IMR-90 (cell line): ENCODE results near the gene BCAS3. TPM values are rescaled to one million over a fixed set of nuclear protein-coding genes. Genes with fewer than 3 reads are reported as not detected.

Experiments
- ATAC-seq: fragments of 200-7000 bp; cut with Tn5 transposase; 2 replicates; pipeline ENCODE4 v1.9.1; 2020; ENCODE audit warnings: low read depth, mild to moderate bottlenecking, moderate library complexity
- BruUV-seq: library from RNA; stranded (reverse); fragments of 400-500 nt; replicated peaks from 2 replicates; lab custom pipeline; 2021; lab: Mats Ljungman, UMichigan
- CTCF ChIA-PET: fragments of 300-600 bp; formaldehyde crosslinking; extraction: SDS; loops from one replicate; lab custom pipeline; 2021; ENCODE audit warnings: antibody characterized with exemption; lab: Yijun Ruan, JAX
- POLR2A ChIA-PET: fragments of 300-600 bp; sonication (Branson Sonifier 250); formaldehyde crosslinking; loops from one replicate; lab custom pipeline; 2022; ENCODE audit warnings: antibody characterized with exemption; ENCODE audit not compliant: unreplicated experiment; lab: Charles Lee
- DNase-seq: peaks from one replicate; pipeline ENCODE4 v3.0.0; 2013
- H2AFZ ChIP-seq: replicated peaks from 2 replicates; pipeline ENCODE3; 2013; ENCODE audit warnings: low read length, mild to moderate bottlenecking; ENCODE audit not compliant: poor library complexity
- H2AK5ac ChIP-seq: 2 replicates; pipeline ENCODE4 v1.6.1; 2013; ENCODE audit warnings: low read depth, low read length, inconsistent platforms
- H2AK9ac ChIP-seq: replicated peaks from 2 replicates; pipeline ENCODE3; 2013; ENCODE audit warnings: mild to moderate bottlenecking, low read depth, low read length, moderate library complexity; ENCODE audit not compliant: poor library complexity
- H2BK120ac ChIP-seq: 2 replicates; pipeline ENCODE4 v1.6.1; 2013; ENCODE audit warnings: low read depth, low read length, inconsistent platforms
- H2BK15ac ChIP-seq: 3 replicates; pipeline ENCODE4 v1.6.1; 2013; ENCODE audit warnings: low read depth, low read length, inconsistent platforms
- H2BK20ac ChIP-seq: 2 replicates; pipeline ENCODE4 v1.6.1; 2013; ENCODE audit warnings: low read depth, mild to moderate bottlenecking, inconsistent platforms, low read length, moderate library complexity
- H2BK5ac ChIP-seq: 2 replicates; pipeline ENCODE4 v1.6.1; 2013; ENCODE audit warnings: mild to moderate bottlenecking, low read depth, low read length, inconsistent platforms; ENCODE audit not compliant: poor library complexity, severe bottlenecking
- H3K14ac ChIP-seq: replicated peaks from 2 replicates; pipeline ENCODE4 v1.6.1; 2013; ENCODE audit warnings: low read depth, low read length, inconsistent platforms
- H3K18ac ChIP-seq: 2 replicates; pipeline ENCODE4 v1.6.1; 2013; ENCODE audit warnings: low read depth, low read length, control low read depth
- H3K23ac ChIP-seq: 2 replicates; pipeline ENCODE4 v1.6.1; 2013; ENCODE audit warnings: low read depth, low read length, inconsistent platforms
- H3K27ac ChIP-seq: 2 replicates; pipeline ENCODE4 v1.5.1; 2013; ENCODE audit warnings: mild to moderate bottlenecking, control low read depth, low read length; ENCODE audit not compliant: insufficient read depth
- H3K27me3 ChIP-seq: 2 replicates; pipeline ENCODE4 v1.6.1; 2013; ENCODE audit warnings: low read length; ENCODE audit not compliant: control insufficient read depth, insufficient read depth
- H3K36me3 ChIP-seq: 2 replicates; pipeline ENCODE4 v1.6.1; 2013; ENCODE audit warnings: low read length, mixed read lengths; ENCODE audit not compliant: control insufficient read depth, insufficient read depth
- H3K4ac ChIP-seq: 2 replicates; pipeline ENCODE4 v1.6.1; 2013; ENCODE audit warnings: low read depth, low read length, inconsistent platforms
- H3K4me1 ChIP-seq: 2 replicates; pipeline ENCODE4 v1.6.1; 2013; ENCODE audit warnings: low read length, mixed read lengths; ENCODE audit not compliant: control insufficient read depth, insufficient read depth
- H3K4me2 ChIP-seq: 2 replicates; pipeline ENCODE4 v1.6.1; 2013; ENCODE audit warnings: low read depth, mild to moderate bottlenecking, control low read depth, low read length, moderate library complexity
- H3K4me3 ChIP-seq: 2 replicates; pipeline ENCODE4 v1.5.1; 2013; ENCODE audit warnings: low read depth, mild to moderate bottlenecking, control low read depth, low read length, moderate library complexity; ENCODE audit not compliant: insufficient read depth
- H3K56ac ChIP-seq: 2 replicates; pipeline ENCODE4 v1.6.1; 2013; ENCODE audit warnings: low read length, inconsistent platforms; ENCODE audit not compliant: insufficient read depth; ENCODE audit errors: extremely low read depth
- H3K79me1 ChIP-seq, 2 experiments: 2 replicates each; pipeline ENCODE4 v1.6.1; 2013; ENCODE audit warnings: low read length in 2 of 2, inconsistent platforms in 1 of 2, low read depth in 1 of 2
- H3K9ac ChIP-seq: 2 replicates; pipeline ENCODE4 v1.6.1; 2013; ENCODE audit warnings: low read depth, low read length, control low read depth
- H3K9me1 ChIP-seq: 2 replicates; pipeline ENCODE4 v1.6.1; 2013; ENCODE audit warnings: low read length, inconsistent platforms; ENCODE audit not compliant: insufficient read depth
- H3K9me3 ChIP-seq: 2 replicates; pipeline ENCODE4 v1.6.1; 2013; ENCODE audit warnings: low read length; ENCODE audit not compliant: control insufficient read depth, insufficient read depth
- H4K20me1 ChIP-seq: 2 replicates; pipeline ENCODE4 v1.6.1; 2013; ENCODE audit warnings: low read length, inconsistent platforms; ENCODE audit not compliant: insufficient read depth
- H4K5ac ChIP-seq: 2 replicates; pipeline ENCODE4 v1.6.1; 2013; ENCODE audit warnings: mild to moderate bottlenecking, low read depth, low read length, control low read depth
- H4K8ac ChIP-seq, 2 experiments: 2 replicates each; pipeline ENCODE4 v1.6.1; 2013; ENCODE audit warnings: low read depth in 2 of 2, low read length in 2 of 2, control low read depth in 1 of 2, inconsistent platforms in 1 of 2
- H4K91ac ChIP-seq: 2 replicates; pipeline ENCODE4 v1.6.1; 2013; ENCODE audit warnings: low read depth, low read length, inconsistent platforms; ENCODE audit not compliant: insufficient read depth
- BHLHE40 ChIP-seq: fragments of 150-350 bp; IDR thresholded peaks from 2 replicates; pipeline ENCODE4 v1.6.1; 2016; ENCODE audit warnings: mild to moderate bottlenecking, low read depth, low read length
- CEBPB ChIP-seq: IDR thresholded peaks from 2 replicates; pipeline ENCODE4 v1.6.1; 2012; ENCODE audit warnings: low read depth, low read length, improper control_type of control experiment
- CHD1 ChIP-seq: IDR thresholded peaks from 2 replicates; pipeline ENCODE4 v1.6.1; 2012; ENCODE audit warnings: low read depth, low read length, improper control_type of control experiment
- FOS ChIP-seq: fragments of 150-350 bp; IDR thresholded peaks from 2 replicates; pipeline ENCODE4 v1.6.1; 2016; ENCODE audit warnings: low read depth, low read length
- MAFK ChIP-seq: IDR thresholded peaks from 2 replicates; pipeline ENCODE4 v1.6.1; 2012; ENCODE audit warnings: low read depth, low read length, improper control_type of control experiment
- MAZ ChIP-seq: IDR thresholded peaks from 2 replicates; pipeline ENCODE4 v1.6.1; 2012; ENCODE audit warnings: low read depth, mild to moderate bottlenecking, low read length, improper control_type of control experiment, moderate library complexity, borderline replicate concordance
- MXI1 ChIP-seq: IDR thresholded peaks from 2 replicates; pipeline ENCODE4 v1.6.1; 2012; ENCODE audit warnings: low read depth, mild to moderate bottlenecking, low read length, moderate library complexity, borderline replicate concordance
- NFE2L2 ChIP-seq: fragments of 150-350 bp; IDR thresholded peaks from 2 replicates; pipeline ENCODE4 v1.6.1; 2016; ENCODE audit warnings: low read depth, mild to moderate bottlenecking, low read length
- POLR2A ChIP-seq: IDR thresholded peaks from 2 replicates; pipeline ENCODE4 v1.6.1; 2012; ENCODE audit warnings: mild to moderate bottlenecking, low read depth, low read length
- RAD21 ChIP-seq: IDR thresholded peaks from 2 replicates; pipeline ENCODE4 v1.6.1; 2012; ENCODE audit warnings: low read length, improper control_type of control experiment
- RCOR1 ChIP-seq: IDR thresholded peaks from 2 replicates; pipeline ENCODE4 v1.6.1; 2012; ENCODE audit warnings: mild to moderate bottlenecking, low read length, improper control_type of control experiment; ENCODE audit not compliant: insufficient replicate concordance
- RFX5 ChIP-seq: IDR thresholded peaks from 2 replicates; pipeline ENCODE4 v1.8.0; 2012; ENCODE audit warnings: low read depth, mild to moderate bottlenecking, low read length, moderate library complexity
- WGBS, 2 experiments: methylation state at CpG; one replicate each; pipeline versions ENCODE4 v1.1.5 to v1.1.7; 2013; ENCODE audit warnings: missing lambda C conversion rate in 2 of 2; ENCODE audit not compliant: insufficient read length in 1 of 2; ENCODE audit errors: extremely low coverage in 2 of 2; 5-methylcytosine and 5-hydroxymethylcytosine counted together
- dilution Hi-C: fragments of 300-500 bp; cut with HindIII; formaldehyde crosslinking; loops from one replicate; pipeline ENCODE4 v1.14.3; 2018; ENCODE audit warnings: low sequenced_read_pairs; ENCODE audit not compliant: unreplicated experiment
- in situ Hi-C: fragments of 300-500 bp; cut with MboI; formaldehyde crosslinking; loops from 3 replicates; pipeline ENCODE4 v1.14.3; 2019; ENCODE audit warnings: low sequenced_read_pairs, inconsistent platforms, mixed read lengths
- intact Hi-C: fragments of 100-400 bp; cut with micrococcal nuclease; formaldehyde crosslinking; loops from 2 replicates; pipeline ENCODE4 v1.10.0; 2022
- polyA plus RNA-seq, 3 experiments: library from polyadenylated mRNA; depleted of rRNA; stranded (reverse); fragments of >200 nt; gene quantifications; 2 replicates each; pipeline ENCODE4 v1.2.3, GENCODE V29; 2012; ENCODE audit warnings: low replicate concordance in 1 of 3
- total RNA-seq: library from RNA; depleted of rRNA; stranded (reverse); fragments of >200 nt; gene quantifications from 2 replicates; pipeline ENCODE4 v1.2.3, GENCODE V29; 2012
- TF ChIP-seq, protein P1 (sequence below): conservative IDR thresholded peaks from 2 replicates; pipeline ENCODE4 v1.5.1; 2012; ENCODE audit warnings: mild to moderate bottlenecking, low read depth, low read length, improper control_type of control experiment
- TF ChIP-seq, protein P2 (sequence below): fragments of 150-350 bp; IDR thresholded peaks from 2 replicates; pipeline ENCODE4 v1.6.1; 2016; ENCODE audit warnings: low read depth, mild to moderate bottlenecking, low read length, moderate library complexity, borderline replicate concordance
- TF ChIP-seq, protein P3 (sequence below): fragments of 150-350 bp; IDR thresholded peaks from 2 replicates; pipeline ENCODE4 v1.6.1; 2017; ENCODE audit warnings: mild to moderate bottlenecking, antibody characterized with exemption, low read length, low read depth

BCAS3 gene
- total and polyA plus RNA-seq, 2 of the 4 experiments (the other 2 are of a cell fraction) = 6.3 to 27.1 TPM

DNA sequence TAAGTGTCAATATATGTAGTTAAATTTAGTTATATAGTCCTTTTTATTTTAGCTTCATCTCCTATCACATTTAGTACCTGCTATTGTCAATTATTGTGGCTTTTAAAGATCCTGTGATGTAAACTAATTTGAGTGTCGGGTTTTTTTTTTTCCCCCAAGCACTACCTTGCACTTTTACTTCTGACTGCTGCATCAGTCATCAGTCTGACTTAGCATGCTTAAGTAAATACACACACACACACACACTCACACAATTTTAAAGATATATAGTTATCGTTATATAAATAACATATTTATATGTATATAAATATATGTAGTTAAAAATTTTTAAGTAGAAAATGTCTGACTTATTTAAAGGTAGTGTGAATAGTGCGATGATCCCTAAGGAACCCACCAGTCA, 127.2 kb downstream of the BCAS3 start:
- ATAC-seq = no peak
- Histone ChIP-seq H3K56ac (no peak overlapping the region), H3K9me3 (no peaks in the 10 kb centered on the region), H4K8ac (no peak overlapping the region), H4K20me1 (no peaks in the 10 kb centered on the region), H3K4me3 (no peak overlapping the region), H2AFZ (no peak overlapping the region), H4K5ac (no peak overlapping the region), H3K9ac (no peak overlapping the region), H3K27me3 (no peaks in the 10 kb centered on the region), H3K9me1 (peaks cover 4% of the 10 kb centered on the region; the same call in 1 of the 2 replicates), H3K18ac (no peak overlapping the region), H3K14ac (no peak overlapping the region), H3K36me3 (no peaks in the 10 kb centered on the region), H3K23ac (no peak overlapping the region), H3K27ac (no peak overlapping the region), H4K91ac (no peak overlapping the region), H3K4ac (no peak overlapping the region), H2BK20ac (no peak overlapping the region), H2AK9ac (no peak overlapping the region), H3K4me1 (no peaks in the 10 kb centered on the region), H3K79me1 (no peaks in the 10 kb centered on the region), H2BK5ac (no peak overlapping the region), H2BK15ac (no peak overlapping the region), H3K4me2 (no peak overlapping the region), H2BK120ac (no peak overlapping the region), H2AK5ac (no peak overlapping the region)
- ChIA-PET CTCF (interaction anchor here (1.0 kb wide), 1 partner anchor 20 kb away, joined by 3 read pairs; no protein-coding TSS in a partner anchor), POLR2A (no interaction called here)
- in situ Hi-C loops = no loop called here
- TF ChIP-seq CHD1 (no peak), BHLHE40 (no peak), MXI1 (no peak), CEBPB (no peak), RAD21 (no peak), MAFK (no peak), POLR2A (no peak), MAZ (no peak), RFX5 (no peak), FOS (no peak), NFE2L2 (no peak), RCOR1 (no peak)
- TF ChIP-seq, protein P1, sequence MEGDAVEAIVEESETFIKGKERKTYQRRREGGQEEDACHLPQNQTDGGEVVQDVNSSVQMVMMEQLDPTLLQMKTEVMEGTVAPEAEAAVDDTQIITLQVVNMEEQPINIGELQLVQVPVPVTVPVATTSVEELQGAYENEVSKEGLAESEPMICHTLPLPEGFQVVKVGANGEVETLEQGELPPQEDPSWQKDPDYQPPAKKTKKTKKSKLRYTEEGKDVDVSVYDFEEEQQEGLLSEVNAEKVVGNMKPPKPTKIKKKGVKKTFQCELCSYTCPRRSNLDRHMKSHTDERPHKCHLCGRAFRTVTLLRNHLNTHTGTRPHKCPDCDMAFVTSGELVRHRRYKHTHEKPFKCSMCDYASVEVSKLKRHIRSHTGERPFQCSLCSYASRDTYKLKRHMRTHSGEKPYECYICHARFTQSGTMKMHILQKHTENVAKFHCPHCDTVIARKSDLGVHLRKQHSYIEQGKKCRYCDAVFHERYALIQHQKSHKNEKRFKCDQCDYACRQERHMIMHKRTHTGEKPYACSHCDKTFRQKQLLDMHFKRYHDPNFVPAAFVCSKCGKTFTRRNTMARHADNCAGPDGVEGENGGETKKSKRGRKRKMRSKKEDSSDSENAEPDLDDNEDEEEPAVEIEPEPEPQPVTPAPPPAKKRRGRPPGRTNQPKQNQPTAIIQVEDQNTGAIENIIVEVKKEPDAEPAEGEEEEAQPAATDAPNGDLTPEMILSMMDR = no peak
- TF ChIP-seq, protein P2, sequence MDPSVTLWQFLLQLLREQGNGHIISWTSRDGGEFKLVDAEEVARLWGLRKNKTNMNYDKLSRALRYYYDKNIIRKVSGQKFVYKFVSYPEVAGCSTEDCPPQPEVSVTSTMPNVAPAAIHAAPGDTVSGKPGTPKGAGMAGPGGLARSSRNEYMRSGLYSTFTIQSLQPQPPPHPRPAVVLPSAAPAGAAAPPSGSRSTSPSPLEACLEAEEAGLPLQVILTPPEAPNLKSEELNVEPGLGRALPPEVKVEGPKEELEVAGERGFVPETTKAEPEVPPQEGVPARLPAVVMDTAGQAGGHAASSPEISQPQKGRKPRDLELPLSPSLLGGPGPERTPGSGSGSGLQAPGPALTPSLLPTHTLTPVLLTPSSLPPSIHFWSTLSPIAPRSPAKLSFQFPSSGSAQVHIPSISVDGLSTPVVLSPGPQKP = no peak
- TF ChIP-seq, protein P3, sequence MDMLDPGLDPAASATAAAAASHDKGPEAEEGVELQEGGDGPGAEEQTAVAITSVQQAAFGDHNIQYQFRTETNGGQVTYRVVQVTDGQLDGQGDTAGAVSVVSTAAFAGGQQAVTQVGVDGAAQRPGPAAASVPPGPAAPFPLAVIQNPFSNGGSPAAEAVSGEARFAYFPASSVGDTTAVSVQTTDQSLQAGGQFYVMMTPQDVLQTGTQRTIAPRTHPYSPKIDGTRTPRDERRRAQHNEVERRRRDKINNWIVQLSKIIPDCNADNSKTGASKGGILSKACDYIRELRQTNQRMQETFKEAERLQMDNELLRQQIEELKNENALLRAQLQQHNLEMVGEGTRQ = no peak
- no TSS peak for BruUV-seq
- 80% methylated on average over 1 of the region's 3 CpGs; no CpG with 5 or more reads in 1 of the 2 experiments for whole genome bisulfite sequencing, 2 experiments
- intact Hi-C loops = no loop called here
- DNase-seq = peak; percentile 24
- dilution Hi-C loops = no loop called here
